ENCODE results near the gene POLD3. TPM values are rescaled to one million over a fixed set of nuclear protein-coding genes. Genes with fewer than 3 reads are reported as not detected.

POLD3 gene
- total RNA-seq, 1 experiment from 2014 or later = 76.5 TPM

DNA sequence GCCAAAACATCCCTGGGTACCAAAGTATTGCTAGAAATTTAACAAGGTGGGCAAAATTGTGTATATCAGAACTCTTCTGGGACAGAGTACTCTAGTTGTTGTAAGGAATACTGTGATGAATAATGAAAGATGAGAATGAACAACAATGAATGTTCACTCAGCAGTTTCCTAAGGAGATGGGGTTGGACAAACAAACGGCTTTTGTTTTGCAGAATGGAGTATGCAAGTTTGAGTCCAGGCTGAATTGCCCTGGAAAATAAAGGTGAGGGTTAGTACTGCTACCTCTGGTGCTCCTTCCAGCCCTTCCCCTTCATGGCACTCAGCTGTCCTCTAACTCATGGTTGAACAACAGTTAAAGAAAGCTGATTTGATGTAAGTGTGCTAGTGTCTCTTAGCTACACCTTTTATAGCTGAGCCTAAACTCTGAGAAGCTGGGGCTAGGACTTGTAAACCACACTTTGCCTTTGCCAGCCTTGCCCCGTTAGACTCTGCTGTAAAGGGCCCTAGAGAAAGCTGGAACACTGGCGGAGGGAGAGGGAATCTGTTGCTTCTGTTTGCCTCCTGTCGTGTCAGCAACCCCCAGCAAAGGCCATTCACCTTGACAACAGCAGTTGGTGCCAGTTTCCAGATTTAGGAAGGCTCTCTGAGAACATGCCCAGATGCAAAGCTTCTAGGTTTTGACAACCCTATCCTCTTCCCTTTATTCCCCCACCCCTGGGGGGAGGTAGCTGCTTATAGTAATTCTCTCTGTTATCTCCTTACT, 41.2 kb upstream of the POLD3 start:
- Histone ChIP-seq H3K4me3 (ENCODE audit: low read depth, low read length, poor library complexity, severe bottlenecking) (no peak overlapping the region), H3K27me3 (replicated peaks; ENCODE audit: insufficient read depth, low read depth, low read length, poor library complexity) (no peaks in the 10 kb centered on the region), H3K4me1 (ENCODE audit: insufficient read depth, low read length, poor library complexity, severe bottlenecking) (no peaks in the 10 kb centered on the region), H3K27ac (ENCODE audit: low read depth, low read length, poor library complexity, severe bottlenecking) (no peak overlapping the region), H3K36me3 (ENCODE audit: insufficient read depth, low read length, poor library complexity, severe bottlenecking) (no peaks in the 10 kb centered on the region), H3K9me3 (ENCODE audit: low read depth, low read length, poor library complexity, severe bottlenecking) (no peaks in the 10 kb centered on the region)
- no peak for DNase-seq (ENCODE audit: low spot score)
- CTCF ChIA-PET = no interaction called here
- POLR2A ChIA-PET (ENCODE audit: low non-redundant PET) = no interaction called here
- BruUV-seq (replicated peaks) = no TSS peak
- intact Hi-C loops (cut with micrococcal nuclease; ENCODE audit: unreplicated experiment) = no loop called here
- TF ChIP-seq, protein P1, sequence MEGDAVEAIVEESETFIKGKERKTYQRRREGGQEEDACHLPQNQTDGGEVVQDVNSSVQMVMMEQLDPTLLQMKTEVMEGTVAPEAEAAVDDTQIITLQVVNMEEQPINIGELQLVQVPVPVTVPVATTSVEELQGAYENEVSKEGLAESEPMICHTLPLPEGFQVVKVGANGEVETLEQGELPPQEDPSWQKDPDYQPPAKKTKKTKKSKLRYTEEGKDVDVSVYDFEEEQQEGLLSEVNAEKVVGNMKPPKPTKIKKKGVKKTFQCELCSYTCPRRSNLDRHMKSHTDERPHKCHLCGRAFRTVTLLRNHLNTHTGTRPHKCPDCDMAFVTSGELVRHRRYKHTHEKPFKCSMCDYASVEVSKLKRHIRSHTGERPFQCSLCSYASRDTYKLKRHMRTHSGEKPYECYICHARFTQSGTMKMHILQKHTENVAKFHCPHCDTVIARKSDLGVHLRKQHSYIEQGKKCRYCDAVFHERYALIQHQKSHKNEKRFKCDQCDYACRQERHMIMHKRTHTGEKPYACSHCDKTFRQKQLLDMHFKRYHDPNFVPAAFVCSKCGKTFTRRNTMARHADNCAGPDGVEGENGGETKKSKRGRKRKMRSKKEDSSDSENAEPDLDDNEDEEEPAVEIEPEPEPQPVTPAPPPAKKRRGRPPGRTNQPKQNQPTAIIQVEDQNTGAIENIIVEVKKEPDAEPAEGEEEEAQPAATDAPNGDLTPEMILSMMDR (conservative IDR thresholded peaks at IDR 0.05; ENCODE audit: low read depth, low read length) = no peak
- TF ChIP-seq EZH2 (IDR thresholded peaks at IDR 0.05; ENCODE audit: borderline replicate concordance, low read depth, low read length, poor library complexity, severe bottlenecking) = no peak

DNA sequence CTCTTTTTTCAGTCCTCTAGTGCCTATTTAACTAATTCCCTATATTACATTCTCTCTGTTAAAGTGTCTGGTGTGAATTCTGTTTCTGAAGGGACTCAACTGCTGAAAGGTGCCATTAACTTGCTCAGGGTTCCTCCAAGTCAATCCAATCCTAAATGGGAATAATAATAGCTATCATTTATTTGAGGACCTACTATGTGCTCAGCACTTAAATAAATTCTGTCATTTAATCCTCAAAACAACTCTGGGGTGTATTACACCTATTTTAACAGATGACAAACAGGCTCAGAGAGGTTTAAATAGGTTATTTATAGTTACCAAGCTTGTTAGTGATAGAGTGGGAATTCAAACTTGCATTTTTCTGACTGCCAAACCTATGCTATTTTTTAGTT, 40.6 kb upstream of the POLD3 start:
- DNase-seq (ENCODE audit: low spot score) = no peak
- no peak overlapping the region for H3K27ac ChIP-seq (ENCODE audit: low read depth, low read length, poor library complexity, severe bottlenecking)
- H3K4me1 ChIP-seq (ENCODE audit: insufficient read depth, low read length, poor library complexity, severe bottlenecking) = no peaks in the 10 kb centered on the region
- H3K4me3 ChIP-seq (ENCODE audit: low read depth, low read length, poor library complexity, severe bottlenecking) = no peak overlapping the region
- no peaks in the 10 kb centered on the region for H3K27me3 ChIP-seq (replicated peaks; ENCODE audit: insufficient read depth, low read depth, low read length, poor library complexity)
- H3K9me3 ChIP-seq (ENCODE audit: low read depth, low read length, poor library complexity, severe bottlenecking) = no peaks in the 10 kb centered on the region
- no TSS peak for BruUV-seq (replicated peaks)
- H3K36me3 ChIP-seq (ENCODE audit: insufficient read depth, low read length, poor library complexity, severe bottlenecking) = no peaks in the 10 kb centered on the region
- POLR2A ChIA-PET (ENCODE audit: low non-redundant PET) = no interaction called here
- CTCF ChIA-PET = no interaction called here
- TF ChIP-seq, protein P1 (conservative IDR thresholded peaks at IDR 0.05; ENCODE audit: low read depth, low read length) = no peak
- TF ChIP-seq EZH2 (IDR thresholded peaks at IDR 0.05; ENCODE audit: borderline replicate concordance, low read depth, low read length, poor library complexity, severe bottlenecking) = no peak
- intact Hi-C loops (cut with micrococcal nuclease; ENCODE audit: unreplicated experiment) = no loop called here

DNA sequence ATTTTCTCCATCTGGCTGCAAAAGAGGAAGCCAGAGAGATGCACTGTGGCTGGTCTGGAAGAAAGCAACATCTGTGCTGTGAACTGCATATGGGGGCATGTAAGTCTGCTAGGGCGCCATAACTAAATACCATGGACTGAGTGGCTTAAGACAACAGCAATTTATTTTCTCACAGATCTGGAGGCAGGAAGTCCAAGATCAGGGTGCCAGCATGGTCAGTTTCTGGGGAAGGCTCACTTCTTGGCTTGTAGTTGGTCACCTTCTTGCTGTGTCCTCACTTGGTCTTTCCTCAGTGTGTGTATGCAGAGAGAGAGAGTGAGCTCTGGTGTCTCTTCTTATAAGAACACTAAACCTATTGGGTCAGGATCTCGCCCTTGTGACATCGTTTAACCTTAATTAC, 34.9 kb upstream of the POLD3 start:
- intact Hi-C loops (cut with micrococcal nuclease; ENCODE audit: unreplicated experiment) = no loop called here
- no peak for DNase-seq (ENCODE audit: low spot score)
- Histone ChIP-seq H3K4me3 (ENCODE audit: low read depth, low read length, poor library complexity, severe bottlenecking) (no peak overlapping the region), H3K27me3 (replicated peaks; ENCODE audit: insufficient read depth, low read depth, low read length, poor library complexity) (no peaks in the 10 kb centered on the region), H3K36me3 (ENCODE audit: insufficient read depth, low read length, poor library complexity, severe bottlenecking) (no peaks in the 10 kb centered on the region), H3K9me3 (ENCODE audit: low read depth, low read length, poor library complexity, severe bottlenecking) (no peaks in the 10 kb centered on the region), H3K27ac (ENCODE audit: low read depth, low read length, poor library complexity, severe bottlenecking) (no peak overlapping the region), H3K4me1 (ENCODE audit: insufficient read depth, low read length, poor library complexity, severe bottlenecking) (no peaks in the 10 kb centered on the region)
- ChIA-PET POLR2A (ENCODE audit: low non-redundant PET) (no interaction called here), CTCF (no interaction called here)
- BruUV-seq (replicated peaks) = no TSS peak
- TF ChIP-seq EZH2 (IDR thresholded peaks at IDR 0.05; ENCODE audit: borderline replicate concordance, low read depth, low read length, poor library complexity, severe bottlenecking) = no peak
- TF ChIP-seq, protein P1 (conservative IDR thresholded peaks at IDR 0.05; ENCODE audit: low read depth, low read length) = no peak
